B cell (primary cell): ENCODE data around the gene STK33. TPM values are rescaled to one million over a fixed set of nuclear protein-coding genes. Genes with fewer than 3 reads are reported as not detected.

ENCODE experiments used
- ATAC-seq: fragments of 200-7000 bp; cut with Tn5 transposase; one replicate; pipeline ENCODE4 v1.10.0; 2021; ENCODE audit warnings: low read depth, mild to moderate bottlenecking, moderate number of reproducible peaks, moderate library complexity
- CTCF ChIA-PET: fragments of 350-600 bp; sonication (Branson Sonifier 250); formaldehyde crosslinking; loops from one replicate; lab custom pipeline; 2021; ENCODE audit warnings: antibody characterized with exemption, inconsistent platforms; lab: Charles Lee
- POLR2A ChIA-PET: fragments of 350-600 bp; sonication (Branson Sonifier 250); formaldehyde crosslinking; loops from one replicate; lab custom pipeline; 2021; ENCODE audit warnings: antibody characterized with exemption; lab: Charles Lee
- DNase-seq: peaks from one replicate; pipeline ENCODE4 v3.0.0; 2013
- H2AFZ ChIP-seq: 2 replicates; pipeline ENCODE4 v1.6.1; 2012; ENCODE audit warnings: mild to moderate bottlenecking, low read depth, low read length; ENCODE audit not compliant: insufficient read depth, poor library complexity, severe bottlenecking
- H3K27ac ChIP-seq, 2 donors: 1 replicate in 1 of 2; 2 replicates in 1 of 2; pipeline ENCODE4 v1.5.1; 2012 to 2013; ENCODE audit warnings: low read length in 2 of 2, mild to moderate bottlenecking in 2 of 2, moderate library complexity in 1 of 2
- H3K27me3 ChIP-seq, 4 experiments: fragments of 200-600 bp in 1 of 4; sonication (generic) in 1 of 4; replicated peaks in 1 of 4; 1 replicate in 2 of 4; 2 replicates in 2 of 4; pipeline versions ENCODE4 v1.6.1 to v1.7.0; 2013 to 2016; ENCODE audit warnings: low read length in 3 of 4, mild to moderate bottlenecking in 2 of 4, mixed read lengths in 1 of 4, moderate library complexity in 1 of 4; ENCODE audit not compliant: insufficient read depth in 4 of 4, control insufficient read depth in 3 of 4; ENCODE audit errors: control extremely low read depth in 1 of 4
- H3K36me3 ChIP-seq, 2 experiments: replicated peaks in 1 of 2; 1 replicate in 1 of 2; 2 replicates in 1 of 2; pipeline versions ENCODE4 v1.6.1 to v1.7.1; 2013; ENCODE audit warnings: low read length in 1 of 2; ENCODE audit not compliant: insufficient read depth in 2 of 2, control insufficient read depth in 1 of 2; ENCODE audit errors: control extremely low read depth in 1 of 2, extremely low read depth in 1 of 2
- H3K4me1 ChIP-seq, 2 donors: fragments of 200-600 bp in 1 of 2; sonication (generic) in 1 of 2; 1 replicate in 1 of 2; 2 replicates in 1 of 2; pipeline versions ENCODE4 v1.5.1 to v1.6.1; 2013 to 2017; ENCODE audit warnings: low read length in 2 of 2; ENCODE audit not compliant: control insufficient read depth in 2 of 2, insufficient read depth in 2 of 2
- H3K4me2 ChIP-seq: replicated peaks from 2 replicates; pipeline ENCODE3; 2012; ENCODE audit warnings: mild to moderate bottlenecking, low read depth, low read length; ENCODE audit not compliant: poor library complexity, severe bottlenecking
- H3K4me3 ChIP-seq, 5 experiments: fragments of 200-600 bp in 1 of 5; sonication (generic) in 1 of 5; 1 replicate in 3 of 5; 2 replicates in 2 of 5; pipeline versions ENCODE4 v1.5.1 to v1.7.0; 2011 to 2016; ENCODE audit warnings: low read length in 4 of 5, mild to moderate bottlenecking in 4 of 5, low read depth in 2 of 5, control low read depth in 1 of 5, moderate library complexity in 1 of 5; ENCODE audit not compliant: insufficient read depth in 1 of 5; ENCODE audit errors: control extremely low read depth in 1 of 5, extremely low read depth in 1 of 5
- H3K79me2 ChIP-seq: fragments of 200-600 bp; sonication (generic); one replicate; pipeline ENCODE4 v1.6.0; 2016; ENCODE audit warnings: low read length; ENCODE audit not compliant: control insufficient read depth, insufficient read depth
- H3K9ac ChIP-seq: fragments of 200-600 bp; sonication (generic); 2 replicates; pipeline ENCODE4 v1.6.1; 2017; ENCODE audit warnings: mild to moderate bottlenecking, low read length, moderate library complexity
- H3K9me3 ChIP-seq, 3 donors: one replicate each; pipeline versions ENCODE4 v1.6.1 to v1.7.1; 2013; ENCODE audit warnings: low read length in 2 of 3; ENCODE audit not compliant: control insufficient read depth in 2 of 3, insufficient read depth in 1 of 3; ENCODE audit errors: control extremely low read depth in 1 of 3
- H4K20me1 ChIP-seq: 2 replicates; pipeline ENCODE4 v1.6.0; 2012; ENCODE audit warnings: mild to moderate bottlenecking, low read length; ENCODE audit not compliant: insufficient read depth, control insufficient read depth, poor library complexity, severe bottlenecking
- H3K27ac Mint-ChIP-seq: one replicate; pipeline ENCODE4 v1.8.0; 2021; ENCODE audit warnings: mixed read lengths
- H3K27me3 Mint-ChIP-seq: one replicate; pipeline ENCODE4 v1.8.0; 2021; ENCODE audit warnings: mixed read lengths
- H3K4me1 Mint-ChIP-seq: one replicate; pipeline ENCODE4 v1.8.0; 2021; ENCODE audit warnings: mixed read lengths
- H3K4me3 Mint-ChIP-seq: one replicate; pipeline ENCODE4 v1.8.0; 2021; ENCODE audit warnings: mixed read lengths
- H3K9me3 Mint-ChIP-seq: one replicate; pipeline ENCODE4 v1.8.0; 2022; ENCODE audit warnings: mixed read lengths; ENCODE audit not compliant: insufficient read depth
- EZH2 ChIP-seq: IDR thresholded peaks from 2 replicates; pipeline ENCODE4 v1.6.1; 2012; ENCODE audit warnings: borderline replicate concordance, low read depth, mild to moderate bottlenecking, moderate library complexity, low read length; ENCODE audit not compliant: insufficient read depth, poor library complexity, severe bottlenecking
- WGBS: methylation state at CpG from one replicate; pipeline ENCODE4 v1.1.5; 2013; ENCODE audit warnings: missing lambda C conversion rate; ENCODE audit not compliant: insufficient coverage; 5-methylcytosine and 5-hydroxymethylcytosine counted together
- intact Hi-C: fragments of 100-400 bp; cut with micrococcal nuclease; formaldehyde crosslinking; loops from one replicate; pipeline ENCODE4 v1.10.0; 2022
- polyA plus RNA-seq: library from polyadenylated mRNA; depleted of rRNA; stranded (reverse); fragments of >200 nt; gene quantifications from 2 replicates; pipeline ENCODE4 v1.2.3, GENCODE V29; 2012
- total RNA-seq, 2 donors: library from RNA; stranded (reverse); fragments of 120-200 nt in 1 of 2; gene quantifications; 1 replicate in 1 of 2; 2 replicates in 1 of 2; pipeline versions ENCODE4 v1.2.3 to v1.2.4, GENCODE V29; 2013 to 2022
- TF ChIP-seq, protein P1 (sequence below): fragments of 200-600 bp; IDR thresholded peaks from one replicate; pipeline ENCODE4 v1.8.0; 2022; ENCODE audit warnings: antibody characterized with exemption, mild to moderate bottlenecking

STK33 gene
- total and polyA plus RNA-seq, 2 donors (not counting 1 experiment from before 2014, with no cell fraction given): 3.1 to 9.3 TPM

- H3K4me1 Mint-ChIP-seq: no peaks in the 10 kb centered on the region
- Histone ChIP-seq H3K9ac (no peak overlapping the region), H4K20me1 (no peaks in the 10 kb centered on the region), H3K9me3 (no peaks in the 10 kb centered on the region), H3K4me1 (no peaks in the 10 kb centered on the region), H3K27ac (no peak overlapping the region), H3K4me2 (no peak overlapping the region), H2AFZ (no peak overlapping the region), H3K79me2 (no peaks in the 10 kb centered on the region), H3K27me3 (no peaks in the 10 kb centered on the region), H3K4me3 (no peak overlapping the region), H3K36me3 (no peaks in the 10 kb centered on the region)
- TF ChIP-seq EZH2: no peak
- TF ChIP-seq, protein P1, sequence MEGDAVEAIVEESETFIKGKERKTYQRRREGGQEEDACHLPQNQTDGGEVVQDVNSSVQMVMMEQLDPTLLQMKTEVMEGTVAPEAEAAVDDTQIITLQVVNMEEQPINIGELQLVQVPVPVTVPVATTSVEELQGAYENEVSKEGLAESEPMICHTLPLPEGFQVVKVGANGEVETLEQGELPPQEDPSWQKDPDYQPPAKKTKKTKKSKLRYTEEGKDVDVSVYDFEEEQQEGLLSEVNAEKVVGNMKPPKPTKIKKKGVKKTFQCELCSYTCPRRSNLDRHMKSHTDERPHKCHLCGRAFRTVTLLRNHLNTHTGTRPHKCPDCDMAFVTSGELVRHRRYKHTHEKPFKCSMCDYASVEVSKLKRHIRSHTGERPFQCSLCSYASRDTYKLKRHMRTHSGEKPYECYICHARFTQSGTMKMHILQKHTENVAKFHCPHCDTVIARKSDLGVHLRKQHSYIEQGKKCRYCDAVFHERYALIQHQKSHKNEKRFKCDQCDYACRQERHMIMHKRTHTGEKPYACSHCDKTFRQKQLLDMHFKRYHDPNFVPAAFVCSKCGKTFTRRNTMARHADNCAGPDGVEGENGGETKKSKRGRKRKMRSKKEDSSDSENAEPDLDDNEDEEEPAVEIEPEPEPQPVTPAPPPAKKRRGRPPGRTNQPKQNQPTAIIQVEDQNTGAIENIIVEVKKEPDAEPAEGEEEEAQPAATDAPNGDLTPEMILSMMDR: no peak
- intact Hi-C loops: no loop called here
- ATAC-seq: no peak
- ChIA-PET POLR2A (no interaction called here), CTCF (interaction anchor here (0.6 to 9.7 kb wide), 23 partner anchors 9 to 538 kb away, joined by 3 to 88 read pairs (median 6); partner anchors contain the start of gene LMO1)
- no peak for DNase-seq
- no peak overlapping the region for H3K27ac Mint-ChIP-seq
- no peak overlapping the region for H3K4me3 Mint-ChIP-seq
- H3K9me3 Mint-ChIP-seq: no peaks in the 10 kb centered on the region
- no CpG with 5 or more reads among the region's 2 CpGs for WGBS
- H3K27me3 Mint-ChIP-seq: no peaks in the 10 kb centered on the region
Measured at GRCh38 chr11:8567602-8568198, 26.3 kb downstream of the STK33 start.

- H3K9me3 Mint-ChIP-seq: no peaks in the 10 kb centered on the region
- no peak overlapping the region for H3K4me3 Mint-ChIP-seq
- H3K4me1 Mint-ChIP-seq: no peaks in the 10 kb centered on the region
- CTCF ChIA-PET: interaction anchor here (0.7 to 9.7 kb wide), 29 partner anchors 9 to 558 kb away, joined by 3 to 88 read pairs (median 5); partner anchors contain the start of gene LMO1
- Histone ChIP-seq H3K4me3 (no peak overlapping the region), H3K27me3 (no peaks in the 10 kb centered on the region), H4K20me1 (no peaks in the 10 kb centered on the region), H3K79me2 (no peaks in the 10 kb centered on the region), H3K9ac (no peak overlapping the region), H3K36me3 (no peaks in the 10 kb centered on the region), H3K4me2 (no peak overlapping the region), H3K9me3 (peaks cover 0 to 2% (median 0%) of the 10 kb centered on the region in 3 donors), H2AFZ (no peak overlapping the region), H3K4me1 (no peaks in the 10 kb centered on the region), H3K27ac (no peak overlapping the region)
- no peaks in the 10 kb centered on the region for H3K27me3 Mint-ChIP-seq
- POLR2A ChIA-PET: no interaction called here
- ATAC-seq (peak; percentile 43), DNase-seq (peak; percentile 72)
- TF ChIP-seq EZH2: no peak
- TF ChIP-seq, protein P1: peak; percentile 93
- no peak overlapping the region for H3K27ac Mint-ChIP-seq
- 50% methylated on average over 2 of the region's 5 CpGs for WGBS
- intact Hi-C loops: loop anchor here (1.0 kb wide), 4 partner anchors 182 to 374 kb away; no protein-coding TSS in a partner anchor
Measured at GRCh38 chr11:8566613-8567210, 27.3 kb downstream of the STK33 start.
